Astrocyte of the hippocampus (primary cell): ENCODE results near the gene WNT16.
A peak's percentile ranks its signal among the peaks of the same experiment; 100 is the strongest.
"Not testable (repeated sequence)": the region's sequence is repeated elsewhere in the genome, so short reads cannot be mapped to it uniquely, and the experiment has no call there.

Experiments used
- DNase-seq: peaks from one replicate; pipeline ENCODE4 v3.0.0; 2011; ENCODE audit warnings: low read depth, low spot score

WNT16 gene, protein sequence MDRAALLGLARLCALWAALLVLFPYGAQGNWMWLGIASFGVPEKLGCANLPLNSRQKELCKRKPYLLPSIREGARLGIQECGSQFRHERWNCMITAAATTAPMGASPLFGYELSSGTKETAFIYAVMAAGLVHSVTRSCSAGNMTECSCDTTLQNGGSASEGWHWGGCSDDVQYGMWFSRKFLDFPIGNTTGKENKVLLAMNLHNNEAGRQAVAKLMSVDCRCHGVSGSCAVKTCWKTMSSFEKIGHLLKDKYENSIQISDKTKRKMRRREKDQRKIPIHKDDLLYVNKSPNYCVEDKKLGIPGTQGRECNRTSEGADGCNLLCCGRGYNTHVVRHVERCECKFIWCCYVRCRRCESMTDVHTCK

DNA sequence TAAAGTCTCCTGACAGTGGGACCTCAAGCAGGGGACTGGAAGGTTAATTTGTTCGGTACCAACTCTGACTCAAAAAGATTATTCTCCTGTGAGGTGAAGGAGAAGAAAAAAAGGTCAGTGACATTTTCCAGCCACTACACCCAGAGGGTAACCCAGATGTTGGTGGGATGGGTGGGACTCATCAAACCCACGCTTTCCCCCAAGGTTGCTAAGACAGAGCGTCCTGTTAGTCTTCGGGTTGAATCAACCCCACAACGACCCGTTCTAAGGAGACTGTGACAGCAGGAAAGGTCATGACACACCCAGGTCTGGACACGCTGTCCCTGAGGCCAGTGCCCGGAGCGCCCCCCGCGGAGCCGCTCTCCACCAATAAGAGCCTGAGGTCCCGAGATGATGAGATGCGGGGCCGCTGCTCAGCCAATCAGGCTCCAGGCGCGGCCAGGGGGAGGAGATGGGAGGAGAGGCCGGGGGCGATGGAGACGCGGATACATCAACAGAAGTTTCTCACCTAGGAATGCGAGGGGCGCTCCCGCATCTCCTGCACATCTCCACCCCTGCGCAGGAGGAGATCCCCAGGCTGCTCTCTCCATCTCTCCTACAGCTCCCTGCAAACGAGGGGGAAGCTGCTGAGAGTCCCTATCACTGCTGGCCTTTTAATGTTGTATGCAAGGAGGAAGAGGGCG, at the start of gene WNT16:
Gene WNT16, plus strand, starts transcription at position 493 of the 683 bp plus-strand sequence. CDS start 293 bp downstream, outside the sequence.
- DNase-seq: peak; percentile 53

DNA sequence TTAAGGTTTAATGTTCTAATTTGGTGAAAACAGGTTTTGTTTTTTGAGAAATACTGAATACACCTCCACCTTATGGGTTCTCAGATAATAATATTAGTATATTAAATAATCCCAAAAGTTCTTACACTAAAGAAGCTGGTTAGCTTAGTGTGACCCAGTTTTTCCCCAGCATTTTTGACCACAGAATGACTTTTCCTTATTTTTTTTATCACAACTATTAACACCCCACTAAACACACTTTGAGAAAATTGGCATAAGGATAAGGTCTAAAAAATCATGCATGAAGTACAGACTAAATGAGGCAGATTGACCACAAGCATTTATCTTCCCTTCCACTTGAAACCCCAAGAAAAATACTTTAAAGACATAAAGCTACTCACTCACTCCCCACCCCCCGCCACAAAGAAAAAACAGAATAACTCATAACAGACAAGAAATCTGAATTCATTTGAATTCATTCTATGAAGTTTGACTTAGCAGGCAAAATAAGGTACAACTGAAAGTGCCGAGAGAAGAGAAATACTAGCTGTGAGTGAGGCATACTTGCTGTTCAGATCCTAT, 49.7 kb upstream of the WNT16 start:
- peak; percentile 74 for DNase-seq

DNA sequence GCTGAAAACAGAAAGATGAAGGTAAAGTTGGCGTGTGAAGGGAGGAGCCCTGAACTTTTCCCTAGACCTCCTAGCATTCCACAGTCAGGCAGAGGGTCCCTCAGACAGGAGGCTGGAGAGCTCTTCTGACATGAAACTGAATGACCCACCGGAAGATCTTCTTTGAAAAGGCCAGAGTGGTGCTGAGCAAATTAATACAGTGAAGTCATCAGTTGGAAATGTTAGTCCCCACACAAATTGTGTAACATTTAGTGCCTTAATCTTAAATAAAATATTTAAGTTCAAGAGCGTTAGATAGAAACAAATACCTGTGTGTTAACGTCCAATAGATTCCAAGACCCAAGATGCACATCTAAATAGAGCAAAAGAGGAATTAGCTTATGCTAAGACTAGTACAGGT, 49.0 kb upstream of the WNT16 start:
- peak; percentile 47 for DNase-seq

DNA sequence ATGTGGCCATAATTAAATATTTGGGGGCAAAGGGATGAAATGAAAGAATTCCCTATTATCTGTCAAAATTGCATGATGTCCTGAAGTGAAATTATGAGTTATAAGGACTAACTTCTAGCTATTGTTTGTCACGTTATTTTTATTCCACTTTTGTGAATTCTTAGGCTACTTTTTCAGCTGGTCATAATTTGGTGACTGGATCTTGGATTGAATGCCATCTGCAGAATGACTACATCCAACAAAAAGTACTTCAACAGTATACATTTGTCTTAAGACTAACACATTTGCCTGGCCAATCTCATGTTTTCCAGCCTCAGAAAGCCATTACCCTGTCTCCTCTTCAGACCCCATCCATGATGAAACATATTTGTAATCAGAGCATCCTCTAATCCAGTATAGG, 48.1 kb upstream of the WNT16 start:
- no peak for DNase-seq

DNA sequence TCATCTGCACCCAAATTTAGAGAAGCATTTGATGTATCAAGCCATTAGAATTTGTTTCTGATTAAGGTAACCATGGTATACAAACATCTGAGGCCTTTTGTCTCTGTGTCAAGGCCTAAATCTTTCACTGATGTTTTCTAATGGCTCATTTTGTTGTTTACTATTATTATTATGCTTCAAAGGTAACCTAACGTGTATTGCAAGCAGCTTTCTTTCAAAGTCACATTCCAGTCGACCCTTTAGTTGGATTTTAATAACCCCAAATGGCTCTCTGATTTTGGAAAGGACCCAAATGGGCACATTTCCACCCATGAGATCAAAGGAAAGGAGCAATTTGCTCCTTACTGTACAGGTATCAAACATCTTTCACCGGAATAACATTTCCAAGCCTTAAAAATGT, 46.7 kb upstream of the WNT16 start:
- DNase-seq: no peak

DNA sequence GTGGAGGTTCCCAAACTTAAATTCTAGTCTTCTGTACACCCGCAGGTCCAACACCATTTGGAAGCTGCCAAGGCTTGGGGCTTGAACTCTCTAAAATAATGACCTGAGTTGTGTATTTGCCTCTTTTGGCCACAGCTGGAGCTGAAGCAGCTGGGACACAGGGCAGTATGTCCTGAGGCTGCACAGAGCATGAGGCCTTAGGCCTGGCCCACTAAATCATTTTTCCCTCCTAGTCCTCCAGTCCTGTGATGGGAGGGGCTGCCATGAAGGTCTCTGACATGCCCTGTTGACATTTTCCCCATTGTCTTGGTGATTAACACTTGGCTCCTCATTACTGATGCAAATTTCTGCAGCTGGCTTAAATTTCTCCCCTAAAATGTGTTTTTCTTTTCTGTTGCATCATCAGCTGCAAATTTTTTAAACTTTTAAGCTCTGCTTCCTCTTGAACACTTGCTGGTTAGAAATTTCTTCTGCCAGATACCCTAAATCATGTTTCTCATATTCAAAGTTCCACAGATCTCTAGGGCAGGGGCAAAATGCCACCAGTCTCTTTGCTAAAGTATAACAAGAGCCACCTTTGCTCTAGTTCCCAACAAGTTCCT, 43.6 kb upstream of the WNT16 start:
- DNase-seq: no peak

DNA sequence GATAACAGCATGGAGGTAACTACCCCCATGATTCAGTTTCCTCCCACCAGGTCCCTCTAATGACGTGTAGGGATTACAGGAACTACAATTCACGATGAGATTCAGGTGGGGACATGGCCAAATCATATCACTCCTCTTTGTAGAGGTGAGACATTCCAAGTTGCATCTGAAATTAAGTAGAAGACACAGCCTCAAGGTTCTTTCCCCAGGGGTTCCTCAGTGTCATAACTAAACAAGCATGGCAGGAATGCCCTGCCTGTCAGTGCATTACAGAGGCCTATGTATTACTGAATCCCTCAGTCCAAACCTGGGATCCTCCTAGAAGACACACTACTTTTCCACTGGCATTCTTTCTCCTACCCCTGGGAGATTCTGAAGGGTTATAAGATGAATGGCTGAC, 42.6 kb upstream of the WNT16 start:
- no peak for DNase-seq

DNA sequence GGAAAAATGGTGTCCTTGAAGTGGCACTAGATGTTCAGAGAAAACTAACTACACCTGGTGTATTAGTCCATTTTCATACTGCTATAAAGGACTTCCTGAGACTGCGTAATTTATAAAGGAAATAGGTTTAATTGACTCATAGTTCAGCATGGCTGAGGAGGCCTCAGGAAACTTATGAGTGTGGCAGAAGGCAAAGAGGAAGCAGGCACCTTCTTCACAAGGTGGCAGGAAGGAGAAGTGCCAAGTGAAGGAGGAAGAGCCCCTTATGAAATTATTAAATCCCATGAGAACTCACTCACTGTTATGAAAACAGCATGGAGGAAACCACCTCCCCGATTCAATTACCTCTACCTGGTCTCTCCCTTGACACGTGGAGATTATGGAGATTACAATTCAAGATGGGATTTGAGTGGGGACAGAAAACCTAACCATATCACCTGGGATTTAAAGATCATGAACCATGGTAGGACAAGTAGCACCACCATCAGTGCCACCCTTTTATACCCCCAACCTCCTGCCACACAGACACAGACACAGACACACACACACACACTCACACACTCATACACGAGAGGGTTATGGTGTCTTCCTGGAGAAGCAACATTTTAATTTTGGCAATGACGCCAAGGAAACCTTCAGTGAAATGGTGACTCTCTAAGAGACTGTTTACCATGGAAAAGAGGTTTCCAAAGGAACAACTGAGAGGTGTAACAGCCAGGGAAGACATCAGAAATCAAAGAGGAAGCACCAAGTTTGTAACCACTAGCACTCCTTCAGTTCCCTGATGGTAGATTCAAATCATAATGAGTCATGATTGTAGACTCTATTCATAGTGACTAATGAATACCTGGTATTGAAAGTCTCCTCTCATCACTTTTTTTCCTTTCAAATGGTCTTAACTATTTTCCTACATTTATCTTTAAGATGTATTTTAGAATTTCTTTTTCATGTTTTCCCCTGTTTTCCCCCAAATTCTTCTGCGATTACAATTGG, 41.8 kb upstream of the WNT16 start:
- peak; percentile 25 for DNase-seq

DNA sequence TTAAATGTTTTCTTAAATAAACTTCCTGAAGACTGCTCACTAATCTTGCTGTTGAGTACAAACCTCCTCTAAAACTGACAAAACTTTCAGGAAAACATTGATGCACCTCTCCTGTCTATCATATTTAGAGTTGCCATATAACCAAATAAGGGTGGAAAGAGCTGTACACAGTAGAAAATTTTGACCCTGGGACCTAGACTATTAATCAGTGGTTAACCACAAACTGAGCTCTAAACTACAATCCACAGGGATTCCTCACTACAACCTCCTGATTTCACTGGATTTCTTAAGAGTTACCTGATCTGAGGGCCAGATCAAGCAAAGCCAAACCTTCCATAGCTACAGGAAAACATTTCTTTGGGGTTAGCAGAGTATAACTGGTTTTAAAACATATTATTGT, 39.9 kb upstream of the WNT16 start:
- peak; percentile 79 for DNase-seq

DNA sequence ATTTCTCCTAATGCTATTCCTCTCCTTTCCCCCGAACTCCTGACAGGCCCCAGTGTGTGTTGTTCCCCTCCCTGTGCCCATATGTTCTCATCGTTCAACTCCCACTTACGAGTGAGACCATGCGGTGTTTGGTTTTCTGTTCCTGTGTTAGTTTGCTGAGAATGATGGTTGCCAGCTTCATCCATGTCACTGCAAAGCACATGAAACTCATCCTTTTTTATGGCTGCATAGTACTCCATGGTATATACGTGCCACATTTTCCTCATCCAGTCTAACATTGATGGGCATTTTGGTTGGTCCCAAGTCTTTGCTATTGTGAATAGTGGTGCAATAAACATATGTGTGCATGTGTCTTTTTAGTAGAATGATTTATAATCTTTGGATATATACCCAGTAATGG, 38.9 kb upstream of the WNT16 start:
- DNase-seq: not testable (repeated sequence)

DNA sequence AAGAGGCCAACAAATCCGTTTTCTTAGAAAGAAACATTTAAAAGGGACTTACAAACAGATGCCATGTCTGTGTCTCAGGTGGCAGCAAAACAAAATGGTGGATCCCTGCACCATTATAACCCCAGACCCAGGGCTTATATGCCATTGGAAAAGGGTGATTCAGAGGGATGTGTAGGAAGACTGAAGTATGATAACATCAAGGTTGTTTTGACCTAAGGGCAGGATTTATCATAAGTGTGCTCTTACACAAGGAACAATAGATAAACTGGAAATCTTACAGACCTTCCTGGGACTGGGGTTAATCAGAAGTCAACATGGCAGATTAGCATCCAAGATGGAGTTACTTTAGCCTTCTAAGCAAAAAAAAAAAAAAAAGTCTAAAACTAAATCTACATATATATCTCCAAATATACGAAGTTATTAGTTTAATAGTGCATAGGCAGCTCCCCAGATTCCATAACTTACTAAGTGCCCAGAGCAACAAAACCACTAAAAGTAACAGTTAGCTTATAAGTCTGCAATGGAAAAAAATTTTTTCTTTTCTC, 34.3 kb upstream of the WNT16 start:
- DNase-seq: no peak

DNA sequence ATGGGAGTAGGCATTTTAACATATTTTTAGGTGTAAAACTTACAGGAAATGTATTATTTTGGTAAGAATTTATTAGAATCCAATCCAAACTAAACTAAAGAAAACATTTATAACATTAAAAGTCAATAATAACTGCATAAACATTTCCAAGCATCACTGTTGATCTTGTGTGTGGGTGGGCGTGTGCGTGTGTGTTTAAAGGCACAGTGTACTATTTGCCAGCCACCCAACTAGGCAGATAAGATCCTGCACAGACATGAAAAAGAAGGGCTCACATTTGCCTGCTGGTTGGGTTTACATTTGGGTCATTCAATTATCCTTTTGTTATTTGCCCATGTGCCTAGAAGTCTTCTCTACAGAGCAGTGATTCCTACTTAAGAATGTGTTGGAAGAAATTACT, 31.0 kb upstream of the WNT16 start:
- no peak for DNase-seq

DNA sequence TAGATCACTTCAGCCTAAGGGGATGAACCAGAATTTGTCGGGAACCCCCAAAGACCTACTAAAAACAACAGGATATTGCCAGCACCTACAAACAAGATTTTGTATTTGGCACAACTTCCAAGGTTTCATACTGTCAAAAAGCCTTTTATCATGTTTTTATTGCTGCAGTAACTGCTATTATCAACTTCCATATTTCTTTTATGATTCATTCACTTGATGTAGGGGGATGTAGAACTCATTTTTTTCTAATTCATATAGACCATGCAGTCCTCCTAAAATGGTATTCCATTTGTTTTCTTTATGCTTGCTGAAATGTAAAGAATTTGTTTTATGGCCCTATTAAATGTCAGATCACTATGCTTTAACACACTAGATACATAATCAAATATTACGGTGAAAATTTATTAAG, 30.0 kb upstream of the WNT16 start:
- no peak for DNase-seq

DNA sequence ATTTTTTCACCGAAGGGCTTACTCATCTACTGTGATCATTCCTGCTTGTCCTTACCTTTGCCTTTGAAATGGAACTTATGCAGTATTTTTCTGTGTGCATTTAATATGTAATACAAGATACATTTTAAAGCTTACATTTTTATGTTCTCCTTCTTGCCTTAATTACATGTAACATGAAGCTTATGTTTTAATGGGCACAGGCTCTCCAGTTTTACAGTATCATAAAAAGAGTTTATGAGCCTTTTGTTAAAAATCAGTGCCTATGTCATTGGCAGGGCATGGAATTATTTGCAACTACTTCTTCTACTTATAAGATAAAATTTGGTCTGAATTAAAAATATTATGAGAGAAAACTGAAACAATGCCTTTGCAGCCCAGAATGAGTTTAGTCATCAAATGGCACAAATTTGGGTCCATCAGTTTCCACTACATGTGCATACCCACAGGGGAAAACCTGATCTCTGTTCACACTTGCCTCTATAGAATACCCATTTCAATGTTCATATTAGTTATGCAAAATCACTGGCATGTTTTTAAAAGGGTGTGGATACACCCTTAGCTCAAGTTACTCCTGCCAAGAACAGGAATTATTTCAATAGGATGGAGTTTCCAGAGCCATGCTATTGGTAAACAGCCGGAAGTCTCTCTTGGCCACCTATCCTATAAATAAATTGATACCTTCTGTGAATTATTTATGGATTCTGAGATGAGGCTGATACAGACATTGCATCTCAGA, 27.9 kb upstream of the WNT16 start:
- DNase-seq: no peak

DNA sequence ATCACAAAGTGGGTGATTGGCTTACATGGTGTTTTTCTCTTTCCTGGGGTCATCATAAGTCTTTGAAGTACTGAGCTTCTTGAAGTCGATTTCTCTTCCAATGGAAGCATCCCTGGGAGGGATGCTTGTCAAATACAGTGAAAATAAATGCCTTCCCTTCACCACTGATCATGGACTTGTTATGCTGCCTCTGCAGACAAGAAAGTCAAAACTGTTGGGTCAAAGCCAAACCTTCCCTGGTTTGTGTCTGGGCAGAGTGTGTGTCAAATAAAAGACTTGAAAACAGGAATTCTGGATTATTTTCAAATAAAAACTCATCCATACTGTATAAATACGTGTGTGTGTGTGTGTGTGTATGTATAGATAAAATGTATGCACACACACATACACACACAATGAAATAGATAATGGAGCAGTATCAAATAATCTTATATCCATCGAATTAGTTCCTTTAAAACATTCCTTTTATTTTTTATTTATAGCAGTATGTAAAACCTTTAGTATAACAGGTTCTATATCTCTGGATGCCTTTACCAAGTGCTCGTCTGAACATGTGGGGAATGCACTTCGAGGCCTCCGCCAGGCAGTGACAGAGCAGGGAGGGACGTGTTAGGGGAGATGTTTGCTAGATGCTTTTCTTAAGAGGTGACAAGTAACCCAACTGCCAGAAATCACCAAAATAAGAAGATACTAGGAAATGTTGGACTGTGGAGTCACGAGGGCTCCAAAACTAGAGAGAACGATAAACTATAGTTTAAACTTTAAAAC, 27.2 kb upstream of the WNT16 start:
- peak; percentile 37 for DNase-seq

DNA sequence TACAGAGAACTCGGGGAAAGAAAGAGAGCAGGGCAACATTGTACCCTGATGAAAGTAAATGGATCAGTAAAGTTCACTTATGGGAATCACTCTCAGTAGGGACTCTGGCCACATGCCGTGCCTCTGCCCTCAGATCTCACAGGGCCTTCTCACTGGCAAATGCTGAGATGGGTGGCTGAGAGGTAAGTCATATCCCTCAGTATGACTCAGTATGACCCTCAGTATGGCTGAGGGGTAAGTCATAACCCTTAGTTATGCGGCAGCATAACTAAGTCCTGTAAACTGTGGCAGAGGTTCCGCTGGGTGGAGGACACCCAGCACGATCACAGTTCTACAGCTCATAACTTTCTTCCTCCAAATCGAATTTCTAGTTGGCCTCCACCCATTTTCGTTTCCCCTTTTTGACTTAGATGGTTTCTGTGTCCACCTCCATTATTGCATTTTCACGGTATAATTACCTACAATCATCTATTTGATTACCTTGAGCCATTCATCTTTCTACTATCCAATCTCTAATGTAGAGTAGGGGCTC, 26.5 kb upstream of the WNT16 start:
- peak; percentile 46 for DNase-seq

DNA sequence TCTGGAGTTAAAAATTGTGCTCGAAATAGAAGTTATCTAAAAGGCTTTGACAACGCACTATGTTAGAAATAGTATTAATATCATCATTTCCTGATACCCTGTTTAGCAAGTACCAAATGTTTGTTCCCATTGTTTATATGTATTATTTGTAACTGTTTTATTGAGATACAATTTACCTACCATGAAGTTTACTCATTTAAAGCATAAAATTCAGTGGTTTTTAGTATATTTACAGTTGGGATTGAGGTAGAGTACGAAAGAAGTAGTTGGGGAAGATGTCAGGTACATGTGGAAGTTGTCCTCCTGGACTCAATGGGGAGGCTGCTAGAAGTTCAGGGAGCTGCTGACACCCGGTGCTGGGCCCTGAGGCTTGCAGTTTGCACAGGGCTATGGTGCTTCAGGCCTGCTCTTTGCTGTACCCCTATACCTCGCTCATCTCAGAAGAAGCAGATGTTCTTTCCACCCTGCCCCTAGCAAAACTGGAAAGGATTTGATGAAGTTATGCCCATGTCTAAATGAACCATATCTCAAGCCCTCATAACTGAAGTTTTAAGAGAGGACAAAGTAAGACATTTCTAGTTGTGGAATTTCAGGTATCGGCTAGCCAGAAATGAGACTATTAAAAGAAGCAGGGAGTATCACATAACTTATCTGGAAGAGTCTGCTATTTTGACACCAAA, 25.2 kb upstream of the WNT16 start:
- DNase-seq: no peak

DNA sequence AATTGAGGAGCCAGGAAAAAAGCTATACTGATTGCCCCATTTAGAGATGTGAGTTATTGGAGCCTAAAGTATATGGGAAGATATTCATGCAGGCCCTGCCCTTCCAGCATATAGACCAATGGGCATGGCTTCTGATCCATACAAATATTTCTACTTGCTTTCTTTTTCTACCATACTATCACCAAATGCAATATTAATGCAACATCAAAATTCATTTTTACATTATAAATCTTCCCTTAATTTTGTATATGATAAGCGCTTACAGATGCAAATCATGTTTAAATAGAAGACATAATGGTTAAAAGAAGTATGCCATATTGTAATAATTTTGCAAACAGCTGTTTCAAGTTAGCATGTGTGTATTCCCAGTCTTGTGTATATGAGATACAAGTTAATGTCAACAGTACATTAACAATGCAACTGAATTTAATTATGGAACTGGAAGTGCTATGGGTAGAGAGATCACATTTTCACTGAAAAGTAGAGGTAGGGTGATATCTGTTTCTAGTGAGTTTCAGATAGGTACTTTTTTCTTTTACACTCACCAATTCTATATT, 24.6 kb upstream of the WNT16 start:
- DNase-seq: no peak
